ENCODE measurements around the gene SLC17A9.

DNA sequence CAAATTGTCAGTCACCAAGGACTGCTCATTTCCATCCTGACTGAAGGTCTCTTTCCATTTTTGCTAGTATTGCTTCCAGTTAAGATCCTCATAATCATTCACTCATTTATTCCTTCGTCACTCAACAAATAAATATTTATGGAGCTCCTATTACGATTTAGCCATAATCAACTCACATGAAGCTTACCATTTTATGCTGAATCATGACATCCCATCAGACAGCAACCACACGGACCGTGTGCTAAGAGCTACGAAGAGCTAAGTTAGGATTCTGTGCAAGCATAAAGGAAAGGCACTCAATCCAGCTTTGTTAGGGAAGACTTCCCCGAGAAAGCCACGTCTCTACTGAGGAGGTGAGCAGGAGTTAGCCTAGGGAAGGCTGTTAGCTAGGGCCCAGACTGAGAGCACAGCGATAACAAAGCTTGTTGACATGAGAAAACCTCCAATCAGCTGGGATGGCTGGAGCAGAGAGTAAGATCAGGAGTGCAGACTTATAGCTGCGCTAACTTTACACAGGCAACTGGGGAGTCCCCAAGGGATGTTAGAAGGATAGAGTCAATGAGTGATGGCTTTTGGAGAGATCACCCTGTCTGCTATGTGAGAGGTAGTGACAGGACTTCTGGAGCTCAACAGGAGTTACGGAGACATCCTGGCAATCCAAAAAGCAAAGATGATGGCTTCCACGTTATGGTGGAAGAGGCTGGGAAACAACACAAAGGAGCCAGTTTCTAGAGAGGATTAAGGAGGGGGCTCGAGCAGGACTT, 17.1 kb upstream of the SLC17A9 start:
- TF ChIP-seq, protein P1, sequence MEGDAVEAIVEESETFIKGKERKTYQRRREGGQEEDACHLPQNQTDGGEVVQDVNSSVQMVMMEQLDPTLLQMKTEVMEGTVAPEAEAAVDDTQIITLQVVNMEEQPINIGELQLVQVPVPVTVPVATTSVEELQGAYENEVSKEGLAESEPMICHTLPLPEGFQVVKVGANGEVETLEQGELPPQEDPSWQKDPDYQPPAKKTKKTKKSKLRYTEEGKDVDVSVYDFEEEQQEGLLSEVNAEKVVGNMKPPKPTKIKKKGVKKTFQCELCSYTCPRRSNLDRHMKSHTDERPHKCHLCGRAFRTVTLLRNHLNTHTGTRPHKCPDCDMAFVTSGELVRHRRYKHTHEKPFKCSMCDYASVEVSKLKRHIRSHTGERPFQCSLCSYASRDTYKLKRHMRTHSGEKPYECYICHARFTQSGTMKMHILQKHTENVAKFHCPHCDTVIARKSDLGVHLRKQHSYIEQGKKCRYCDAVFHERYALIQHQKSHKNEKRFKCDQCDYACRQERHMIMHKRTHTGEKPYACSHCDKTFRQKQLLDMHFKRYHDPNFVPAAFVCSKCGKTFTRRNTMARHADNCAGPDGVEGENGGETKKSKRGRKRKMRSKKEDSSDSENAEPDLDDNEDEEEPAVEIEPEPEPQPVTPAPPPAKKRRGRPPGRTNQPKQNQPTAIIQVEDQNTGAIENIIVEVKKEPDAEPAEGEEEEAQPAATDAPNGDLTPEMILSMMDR (IDR thresholded peaks at IDR 0.05; ENCODE audit: insufficient read depth, low read depth, low read length) = no peak
- TF ChIP-seq EZH2 (IDR thresholded peaks at IDR 0.05; ENCODE audit: insufficient read depth, low read length) = no peak
